ENCODE results near the gene HAVCR2.
"Not testable (repeated sequence)": the region's sequence is repeated elsewhere in the genome, so short reads cannot be mapped to it uniquely, and the experiment has no call there.

- TF ChIP-seq CTCF (conservative IDR thresholded peaks at IDR 0.05 in 1 of 2, IDR thresholded peaks at IDR 0.05 in 1 of 2; ENCODE audit: extremely low read depth in 1 of 2, insufficient read depth in 1 of 2, low read depth in 1 of 2, low read length in 2 of 2); EZH2 (IDR thresholded peaks at IDR 0.05; ENCODE audit: borderline replicate concordance, low read length): not testable (repeated sequence)
Measured at GRCh38 chr5:157047016-157047415, 61.8 kb downstream of the HAVCR2 start.

All from mammary epithelial cell (primary cell).